SU-DHL-6 (cell line): ENCODE data around the gene L3MBTL4.

Source experiments
- H2AFZ ChIP-seq: fragments of 200-600 bp; sonication (generic); 2 replicates; pipeline ENCODE4 v1.6.1; 2014; ENCODE audit warnings: low read depth, mild to moderate bottlenecking, moderate library complexity, mixed read lengths, antibody characterized with exemption, low read length; ENCODE audit not compliant: severe bottlenecking
- H3F3A ChIP-seq: fragments of 200-600 bp; shearing (Covaris generic); 2 replicates; pipeline ENCODE4 v1.6.0; 2016; ENCODE audit warnings: antibody characterized with exemption, mild to moderate bottlenecking; ENCODE audit not compliant: insufficient read depth
- H3K27ac ChIP-seq: fragments of 200-600 bp; sonication (generic); 2 replicates; pipeline ENCODE4 v1.5.1; 2016; ENCODE audit warnings: low read depth, mild to moderate bottlenecking, low read length, moderate library complexity, mixed read lengths
- H3K27me3 ChIP-seq: fragments of 200-600 bp; sonication (generic), shearing (Covaris generic); 2 replicates; pipeline ENCODE4 v1.6.0; 2014; ENCODE audit warnings: mild to moderate bottlenecking, low read length
- H3K36me3 ChIP-seq: fragments of 200-600 bp; sonication (generic); 2 replicates; pipeline ENCODE4 v1.6.1; 2014; ENCODE audit warnings: mild to moderate bottlenecking, low read length, mixed read lengths
- H3K4me2 ChIP-seq: fragments of 300-600, 200-600 bp; shearing (Covaris generic), sonication (generic); 2 replicates; pipeline ENCODE4 v1.6.0; 2014; ENCODE audit warnings: low read length, low read depth, mild to moderate bottlenecking; ENCODE audit not compliant: poor library complexity, severe bottlenecking
- H3K4me3 ChIP-seq: fragments of 200-600 bp; sonication (generic); 2 replicates; pipeline ENCODE4 v1.5.1; 2014; ENCODE audit warnings: antibody characterized with exemption, low read length, mild to moderate bottlenecking, mixed read lengths; ENCODE audit not compliant: insufficient read depth, poor library complexity, severe bottlenecking
- H3K79me2 ChIP-seq: fragments of 200-600 bp; sonication (generic); 2 replicates; pipeline ENCODE4 v1.6.1; 2014; ENCODE audit warnings: mild to moderate bottlenecking, low read length, moderate library complexity; ENCODE audit not compliant: insufficient read depth
- H3K9ac ChIP-seq: fragments of 200-600 bp; sonication (generic); 2 replicates; pipeline ENCODE4 v1.7.0; 2014; ENCODE audit warnings: mild to moderate bottlenecking, low read length
- H3K9me2 ChIP-seq: fragments of 200-600 bp; sonication (generic); replicated peaks from 2 replicates; pipeline ENCODE4 v1.6.1; 2014; ENCODE audit warnings: low read length; ENCODE audit not compliant: insufficient read depth
- H3K9me3 ChIP-seq: fragments of 200-600 bp; sonication (generic); 2 replicates; pipeline ENCODE4 v1.6.1; 2014; ENCODE audit warnings: low read length, mixed read lengths; ENCODE audit not compliant: insufficient read depth
- H4K20me1 ChIP-seq: fragments of 200-600 bp; sonication (generic); 2 replicates; pipeline ENCODE4 v1.6.1; 2014; ENCODE audit warnings: low read depth, mild to moderate bottlenecking, antibody characterized with exemption, low read length, moderate library complexity, mixed read lengths
- CTCF ChIP-seq: fragments of 200-600 bp; sonication (generic); IDR thresholded peaks from one replicate; pipeline ENCODE4 v1.5.1; 2017; ENCODE audit warnings: antibody characterized with exemption, mild to moderate bottlenecking, low read length, moderate library complexity; ENCODE audit not compliant: insufficient read depth, poor library complexity, severe bottlenecking
- EZH2phosphoT487 ChIP-seq: fragments of 200-600 bp; sonication (generic), shearing (Covaris generic); conservative IDR thresholded peaks from 2 replicates; pipeline ENCODE4 v1.6.1; 2018; ENCODE audit warnings: mild to moderate bottlenecking, antibody characterized with exemption, low read length, moderate library complexity, mixed read lengths

L3MBTL4 gene

GRCh38 chr18:6333981-6334380 lies 80.7 kb downstream of the L3MBTL4 start:
- H3K9ac ChIP-seq: no peak overlapping the region
- H3K9me2 ChIP-seq: no peaks in the 10 kb centered on the region
- H3K79me2 ChIP-seq: no peaks in the 10 kb centered on the region
- no peaks in the 10 kb centered on the region for H3K9me3 ChIP-seq
- H4K20me1 ChIP-seq: no peaks in the 10 kb centered on the region
- H2AFZ ChIP-seq: no peak overlapping the region
- H3K36me3 ChIP-seq: no peaks in the 10 kb centered on the region
- H3K27ac ChIP-seq: no peak overlapping the region
- no peak for TF ChIP-seq EZH2phosphoT487
- H3K27me3 ChIP-seq: no peaks in the 10 kb centered on the region
- no peak overlapping the region for H3K4me3 ChIP-seq
- no peak overlapping the region for H3K4me2 ChIP-seq
- no peaks in the 10 kb centered on the region for H3F3A ChIP-seq

DNA sequence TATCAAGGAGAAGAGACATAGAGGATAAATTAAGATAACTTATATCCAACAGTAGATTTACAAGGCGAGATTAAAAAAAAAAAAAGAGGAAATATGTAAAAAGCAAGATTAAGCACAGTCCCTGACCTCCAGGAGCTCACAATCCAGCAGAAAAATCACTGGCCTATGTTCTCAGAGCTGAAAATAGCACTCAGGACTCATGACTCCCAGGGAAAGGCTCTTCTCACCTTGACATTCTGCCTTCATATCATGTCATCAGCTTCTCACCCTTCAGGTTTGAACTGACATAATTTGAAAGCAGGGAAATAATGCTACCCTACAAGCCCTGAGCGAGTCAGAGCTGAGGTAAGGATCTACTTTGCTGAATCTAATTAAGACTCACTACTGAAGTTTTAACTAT lies 82.8 kb downstream of the L3MBTL4 start:
- Histone ChIP-seq H3K9me3 (no peaks in the 10 kb centered on the region), H4K20me1 (no peaks in the 10 kb centered on the region), H2AFZ (no peak overlapping the region), H3K79me2 (no peaks in the 10 kb centered on the region), H3K9ac (no peak overlapping the region), H3K4me3 (no peak overlapping the region), H3K27ac (no peak overlapping the region), H3K9me2 (no peaks in the 10 kb centered on the region), H3F3A (no peaks in the 10 kb centered on the region), H3K36me3 (no peaks in the 10 kb centered on the region), H3K27me3 (no peaks in the 10 kb centered on the region), H3K4me2 (no peak overlapping the region)
- TF ChIP-seq EZH2phosphoT487 (no peak), CTCF (no peak)

DNA sequence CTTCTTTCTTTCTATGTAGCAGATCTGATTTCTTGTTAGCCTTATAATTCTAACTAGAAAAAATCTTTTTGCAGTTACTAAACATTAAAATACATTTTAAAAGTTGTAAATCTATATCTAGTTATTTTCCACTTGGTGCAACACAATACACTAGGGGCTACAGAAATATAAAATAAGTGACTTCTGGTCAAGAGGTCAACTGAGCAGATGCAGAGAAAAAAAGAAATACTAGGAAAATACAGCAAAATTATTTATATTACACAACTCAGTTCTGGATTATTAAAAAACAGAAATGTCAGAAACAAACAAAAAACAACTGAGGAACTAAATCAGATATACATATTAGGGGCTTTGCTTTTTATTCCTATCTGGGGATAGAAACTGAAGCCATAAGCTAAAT lies 83.9 kb downstream of the L3MBTL4 start:
- no peaks in the 10 kb centered on the region for H3K79me2 ChIP-seq
- H3K27me3 ChIP-seq: no peaks in the 10 kb centered on the region
- no peaks in the 10 kb centered on the region for H3K36me3 ChIP-seq
- no peak overlapping the region for H3K4me3 ChIP-seq
- no peak overlapping the region for H3K9ac ChIP-seq
- H3K27ac ChIP-seq: no peak overlapping the region
- H3K9me3 ChIP-seq: no peaks in the 10 kb centered on the region
- H4K20me1 ChIP-seq: no peaks in the 10 kb centered on the region
- no peak overlapping the region for H2AFZ ChIP-seq
- TF ChIP-seq CTCF (no peak), EZH2phosphoT487 (no peak)
- H3K9me2 ChIP-seq: no peaks in the 10 kb centered on the region
- no peaks in the 10 kb centered on the region for H3F3A ChIP-seq
- H3K4me2 ChIP-seq: no peak overlapping the region

DNA sequence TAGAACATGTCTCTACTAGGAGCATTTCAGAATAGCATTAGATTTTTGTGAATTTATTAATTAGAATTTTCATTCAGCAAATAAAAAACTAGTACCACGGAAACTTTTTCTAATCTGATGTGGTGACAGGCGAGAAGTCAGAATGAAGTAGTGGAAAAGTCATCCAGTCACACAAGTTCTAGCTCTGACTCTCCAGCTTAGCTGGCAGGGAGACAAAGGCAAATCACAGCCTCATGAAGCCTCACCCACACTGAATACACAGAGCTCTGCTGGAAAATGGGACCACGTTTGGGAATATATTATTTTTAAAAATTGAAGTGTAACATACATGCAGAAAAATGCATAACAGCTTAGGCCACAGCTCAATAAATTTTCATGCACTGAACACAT lies 86.1 kb downstream of the L3MBTL4 start:
- Histone ChIP-seq H3K36me3 (no peaks in the 10 kb centered on the region), H4K20me1 (no peaks in the 10 kb centered on the region), H3K79me2 (no peaks in the 10 kb centered on the region), H3K9me3 (no peaks in the 10 kb centered on the region), H3K9me2 (no peaks in the 10 kb centered on the region), H3K4me3 (no peak overlapping the region), H3K27me3 (no peaks in the 10 kb centered on the region), H3K4me2 (no peak overlapping the region), H3K27ac (no peak overlapping the region), H3K9ac (no peak overlapping the region), H3F3A (no peaks in the 10 kb centered on the region), H2AFZ (no peak overlapping the region)
- TF ChIP-seq CTCF: no peak
- TF ChIP-seq EZH2phosphoT487: no peak
